ENCODE results near the gene KRT4.

- TF ChIP-seq POLR2A (IDR thresholded peaks at IDR 0.05): no peak
- TF ChIP-seq CTCF (IDR thresholded peaks at IDR 0.05): no peak
- no peak for TF ChIP-seq EP300 (IDR thresholded peaks at IDR 0.05)
Observed at GRCh38 chr12:52796839-52797528, 16.9 kb downstream of the KRT4 start.

All from tibial nerve (tissue), 4 donors.